Activated CD4-positive, alpha-beta T cell treated with anti-CD3 and anti-CD28 coated beads, Interleukin-2, amount 10 ng/mL, durations not matched to agents 24 days and 14 days (primary cell): ENCODE data around the gene PRLH. TPM values are rescaled to one million over a fixed set of nuclear protein-coding genes. Genes with fewer than 3 reads are reported as not detected.
A peak's percentile ranks its signal among the peaks of the same experiment; 100 is the strongest.

Source experiments
- DNase-seq: peaks from one replicate; pipeline ENCODE4 v3.0.0; 2022
- H3K27ac Mint-ChIP-seq: one replicate; pipeline ENCODE4 v1.8.0; 2022; ENCODE audit warnings: mild to moderate bottlenecking, mixed read lengths
- H3K27me3 Mint-ChIP-seq: one replicate; pipeline ENCODE4 v1.8.0; 2022; ENCODE audit warnings: mixed read lengths
- H3K36me3 Mint-ChIP-seq: one replicate; pipeline ENCODE4 v1.8.0; 2022; ENCODE audit warnings: low read depth, mild to moderate bottlenecking, mixed read lengths
- H3K4me1 Mint-ChIP-seq: one replicate; pipeline ENCODE4 v1.8.0; 2021; ENCODE audit warnings: mixed read lengths
- H3K4me3 Mint-ChIP-seq: one replicate; pipeline ENCODE4 v1.8.0; 2022; ENCODE audit warnings: mild to moderate bottlenecking, moderate library complexity, mixed read lengths
- H3K9me3 Mint-ChIP-seq: one replicate; pipeline ENCODE4 v1.8.0; 2021; ENCODE audit warnings: mixed read lengths
- intact Hi-C: fragments of 100-400 bp; cut with micrococcal nuclease; formaldehyde crosslinking; loops from one replicate; pipeline ENCODE4 v1.15.1; 2023
- total RNA-seq: library from RNA; stranded (reverse); gene quantifications from 2 replicates; pipeline ENCODE4 v1.2.3, GENCODE V29; 2022

The PRLH gene
- total RNA-seq, 1 donor from 2014 or later, result not detected

GRCh38 chr2:237564526-237565131 is 1.7 kb upstream of the PRLH start:
- H3K4me3 Mint-ChIP-seq, result no peak overlapping the region
- H3K36me3 Mint-ChIP-seq, result no peaks in the 10 kb centered on the region
- no peak for DNase-seq
- intact Hi-C loops, result no loop called here
- no peaks in the 10 kb centered on the region for H3K4me1 Mint-ChIP-seq
- no peak overlapping the region for H3K27ac Mint-ChIP-seq
- peaks cover 9% of the 10 kb centered on the region for H3K27me3 Mint-ChIP-seq
- H3K9me3 Mint-ChIP-seq, result no peaks in the 10 kb centered on the region

DNA sequence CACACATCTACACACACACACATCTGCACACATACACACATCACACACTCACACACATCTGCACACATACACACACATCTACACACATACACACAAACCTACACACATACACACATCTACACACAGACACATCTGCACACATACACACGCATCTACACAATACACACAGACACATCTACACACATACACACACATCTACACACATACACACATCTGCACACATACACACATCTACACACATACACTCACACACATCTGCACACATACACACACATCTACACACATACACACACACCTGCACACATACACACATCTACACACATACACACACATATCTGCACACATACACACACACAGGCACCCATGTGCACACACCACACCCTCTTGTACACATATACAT is 400 bp upstream of the PRLH start:
- peaks cover 8% of the 10 kb centered on the region for H3K27me3 Mint-ChIP-seq

DNA sequence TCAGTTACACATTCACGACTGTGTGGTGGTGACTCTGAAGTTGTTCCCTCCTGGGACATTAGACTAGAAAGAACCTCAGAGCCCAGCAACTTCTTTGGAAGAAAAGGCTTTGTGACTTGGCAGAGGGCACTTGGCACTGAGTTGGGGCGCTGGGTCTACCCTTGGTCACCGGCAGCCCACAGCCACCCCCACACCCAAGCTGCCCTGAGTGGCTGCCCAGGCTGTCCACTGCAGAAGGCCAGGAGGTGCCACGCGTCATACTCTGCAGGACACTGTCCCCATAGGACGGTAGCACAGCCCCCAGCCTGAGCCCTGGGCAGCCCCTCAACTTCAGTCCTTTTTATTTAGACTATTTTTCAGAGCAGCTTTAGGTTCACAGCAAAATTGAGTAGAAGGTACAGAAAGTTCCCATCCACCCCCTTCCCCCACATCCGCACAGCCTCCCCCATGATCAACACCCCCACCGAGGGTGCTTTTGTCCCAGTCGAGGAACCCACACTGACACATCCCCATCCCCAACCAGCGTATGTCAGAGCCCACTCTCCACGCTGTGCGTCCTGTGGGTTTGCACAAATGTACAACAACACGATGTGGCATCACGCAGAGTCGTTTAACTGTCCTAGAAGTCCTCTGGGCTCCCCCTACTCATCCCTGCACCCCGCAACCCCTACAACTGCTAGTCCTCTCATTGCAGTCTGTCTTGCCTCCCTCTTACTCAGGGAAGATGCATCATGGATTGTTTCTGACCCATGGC is 1.1 kb downstream of the PRLH start:
- H3K9me3 Mint-ChIP-seq, result no peaks in the 10 kb centered on the region
- no peak overlapping the region for H3K4me3 Mint-ChIP-seq
- DNase-seq, result no peak
- H3K27ac Mint-ChIP-seq, result no peak overlapping the region
- peaks cover 3% of the 10 kb centered on the region for H3K27me3 Mint-ChIP-seq
- H3K4me1 Mint-ChIP-seq, result peaks cover 5% of the 10 kb centered on the region
- no peaks in the 10 kb centered on the region for H3K36me3 Mint-ChIP-seq
- intact Hi-C loops, result no loop called here

More for the DNA sequence above, 400 bp upstream of the PRLH start:
- no peak overlapping the region for H3K27ac Mint-ChIP-seq
- H3K4me3 Mint-ChIP-seq, result no peak overlapping the region
- H3K4me1 Mint-ChIP-seq, result no peaks in the 10 kb centered on the region
- DNase-seq, result no peak
- H3K36me3 Mint-ChIP-seq, result no peaks in the 10 kb centered on the region
- H3K9me3 Mint-ChIP-seq, result no peaks in the 10 kb centered on the region
- intact Hi-C loops, result no loop called here

DNA sequence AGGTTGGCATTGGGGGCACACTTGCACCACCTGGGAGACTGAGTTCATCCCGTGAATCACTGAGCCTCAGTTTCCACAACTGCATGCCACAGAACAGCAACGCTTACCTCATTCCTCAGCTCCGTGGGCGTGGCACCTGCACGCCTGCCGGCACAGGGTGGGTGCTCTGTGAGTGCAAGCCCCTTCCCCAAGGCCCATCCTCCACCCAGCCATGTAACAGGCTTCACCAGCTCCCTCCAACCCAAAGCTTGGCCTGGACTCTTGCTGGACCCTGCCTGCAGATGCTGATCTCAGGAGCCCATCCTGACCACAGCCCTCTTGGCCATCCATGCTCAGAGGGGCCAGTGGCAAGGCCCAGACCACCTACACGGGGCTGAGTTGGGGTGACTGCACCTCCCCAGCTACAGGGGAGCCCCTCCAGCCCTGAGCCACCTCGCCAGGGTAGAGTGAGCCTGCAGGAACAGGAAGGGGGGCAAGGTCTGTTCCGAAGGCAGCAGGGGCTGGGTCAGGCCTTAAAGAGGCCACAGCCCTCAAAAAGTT is 1.8 kb downstream of the PRLH start:
- Mint-ChIP-seq H3K27me3 (peaks cover under 1% of the 10 kb centered on the region), H3K27ac (no peak overlapping the region), H3K4me3 (no peak overlapping the region), H3K36me3 (no peaks in the 10 kb centered on the region), H3K4me1 (peaks cover 5% of the 10 kb centered on the region), H3K9me3 (no peaks in the 10 kb centered on the region)
- intact Hi-C loops, result no loop called here
- no peak for DNase-seq

DNA sequence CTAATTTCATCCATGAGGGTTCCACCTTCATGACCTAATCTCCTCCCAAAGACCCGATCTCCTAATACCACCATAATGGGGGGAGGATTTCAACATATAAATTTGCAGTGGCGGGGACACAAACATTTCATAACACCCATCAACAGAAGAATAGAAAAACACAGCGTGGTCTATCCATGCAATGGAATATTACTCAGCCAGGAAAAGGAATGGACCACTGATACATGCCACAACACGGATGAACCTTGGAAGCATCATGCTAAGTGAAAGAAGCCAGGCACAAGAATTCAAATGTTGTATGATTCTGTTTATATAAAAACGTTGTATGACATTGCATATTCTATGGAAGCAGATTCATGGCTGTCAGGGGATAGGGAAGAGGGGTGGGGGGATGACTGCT is 2.7 kb downstream of the PRLH start:
- Mint-ChIP-seq H3K27ac (no peak overlapping the region), H3K4me1 (peaks cover 5% of the 10 kb centered on the region), H3K4me3 (no peak overlapping the region), H3K36me3 (no peaks in the 10 kb centered on the region), H3K27me3 (no peaks in the 10 kb centered on the region), H3K9me3 (no peaks in the 10 kb centered on the region)
- no peak for DNase-seq
- intact Hi-C loops, result no loop called here

GRCh38 chr2:237569896-237570295 is 3.5 kb downstream of the PRLH start:
- Mint-ChIP-seq H3K4me1 (peaks cover 5% of the 10 kb centered on the region), H3K4me3 (no peak overlapping the region), H3K36me3 (no peaks in the 10 kb centered on the region), H3K27me3 (no peaks in the 10 kb centered on the region), H3K9me3 (no peaks in the 10 kb centered on the region), H3K27ac (no peak overlapping the region)
- DNase-seq, result no peak
- intact Hi-C loops, result loop anchor here (5.0 kb wide), 1 partner anchor 148 kb away; no protein-coding TSS in a partner anchor

DNA sequence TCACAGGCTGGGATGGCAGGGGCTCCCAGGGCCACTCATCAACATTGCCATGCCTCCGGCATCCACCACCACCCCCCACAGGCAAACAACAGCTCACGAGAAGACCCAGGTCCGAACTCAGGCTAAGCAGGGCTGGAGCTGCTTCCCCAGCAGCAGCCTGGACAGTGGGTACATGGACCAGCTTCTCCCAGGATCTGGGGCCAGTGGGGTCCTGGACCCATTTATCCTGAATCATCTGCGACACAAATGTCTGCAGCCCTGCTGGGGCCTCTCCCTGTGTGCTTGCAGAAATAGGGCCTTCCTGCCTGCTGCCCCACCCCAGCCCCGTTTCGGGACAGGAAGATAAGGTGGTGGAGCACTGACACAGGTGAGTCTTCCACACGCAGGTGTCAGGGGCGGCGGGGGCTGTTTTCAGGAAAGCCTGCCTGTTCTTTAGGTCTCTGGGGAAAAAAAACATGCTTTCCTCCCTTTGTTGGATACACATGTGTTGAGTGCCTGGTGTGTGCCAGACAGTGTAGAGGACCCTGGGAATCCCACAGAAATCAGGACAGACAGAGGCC is 4.5 kb downstream of the PRLH start:
- DNase-seq, result no peak
- H3K4me1 Mint-ChIP-seq, result peaks cover 5% of the 10 kb centered on the region
- no peaks in the 10 kb centered on the region for H3K9me3 Mint-ChIP-seq
- no peaks in the 10 kb centered on the region for H3K27me3 Mint-ChIP-seq
- intact Hi-C loops, result loop anchor here (5.0 kb wide), 1 partner anchor 149 kb away; no protein-coding TSS in a partner anchor
- H3K4me3 Mint-ChIP-seq, result no peak overlapping the region
- H3K36me3 Mint-ChIP-seq, result no peaks in the 10 kb centered on the region
- H3K27ac Mint-ChIP-seq, result no peak overlapping the region

- no peaks in the 10 kb centered on the region for H3K27me3 Mint-ChIP-seq
- H3K4me3 Mint-ChIP-seq, result no peak overlapping the region
- H3K36me3 Mint-ChIP-seq, result no peaks in the 10 kb centered on the region
- peaks cover 5% of the 10 kb centered on the region for H3K4me1 Mint-ChIP-seq
- no peak overlapping the region for H3K27ac Mint-ChIP-seq
- no peaks in the 10 kb centered on the region for H3K9me3 Mint-ChIP-seq
- intact Hi-C loops, result loop anchor here (5.0 kb wide), 1 partner anchor 149 kb away; no protein-coding TSS in a partner anchor
- DNase-seq, result no peak
Observed at GRCh38 chr2:237571551-237571950, 5.2 kb downstream of the PRLH start.

DNA sequence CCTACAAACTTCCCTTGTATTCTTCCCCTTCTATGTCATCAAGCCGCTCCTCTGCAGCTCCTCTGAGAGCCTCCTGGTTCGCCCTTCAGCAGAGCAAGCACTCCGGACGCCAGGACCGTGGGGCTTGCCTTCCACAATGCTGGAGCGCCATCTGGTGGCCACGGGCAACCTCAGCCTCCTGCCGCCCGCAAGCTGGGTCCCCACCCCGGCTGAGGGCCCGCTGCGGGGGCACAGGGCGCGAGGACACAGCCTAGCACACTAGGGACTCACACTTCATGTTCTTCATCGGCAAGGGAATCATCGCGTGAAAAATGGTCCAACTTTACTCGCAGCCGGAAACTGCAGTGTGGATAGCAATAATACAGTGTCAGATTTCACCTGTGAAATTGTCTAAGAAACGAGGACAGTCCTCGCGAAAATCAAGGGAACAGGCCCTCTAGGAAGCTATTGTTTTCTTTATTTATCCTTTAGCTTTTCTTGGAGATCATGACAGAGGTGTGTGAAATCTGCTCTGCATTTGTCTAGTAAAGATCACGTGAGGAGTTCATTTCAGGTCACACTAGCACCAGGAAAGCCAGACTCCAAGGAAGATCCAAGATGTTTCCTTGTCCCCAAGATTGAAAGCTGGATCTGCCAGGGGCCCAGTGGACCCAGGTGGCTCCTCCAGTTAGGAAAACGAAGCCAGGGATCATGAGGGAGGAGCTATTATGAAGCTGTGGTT is 5.8 kb downstream of the PRLH start:
- intact Hi-C loops, result loop anchor here (1.0 to 5.0 kb wide), 4 partner anchors 60 to 450 kb away; no protein-coding TSS in a partner anchor
- no peaks in the 10 kb centered on the region for H3K9me3 Mint-ChIP-seq

GRCh38 chr2:237572742-237573101 is 6.3 kb downstream of the PRLH start:
- Mint-ChIP-seq H3K36me3 (no peaks in the 10 kb centered on the region), H3K4me1 (peaks cover 5% of the 10 kb centered on the region), H3K27ac (no peak overlapping the region), H3K4me3 (no peak overlapping the region), H3K27me3 (no peaks in the 10 kb centered on the region), H3K9me3 (no peaks in the 10 kb centered on the region)
- no peak for DNase-seq
- intact Hi-C loops, result loop anchor here (1.0 to 5.0 kb wide), 4 partner anchors 60 to 450 kb away; no protein-coding TSS in a partner anchor

More for the DNA sequence above, 5.8 kb downstream of the PRLH start:
- no peak overlapping the region for H3K27ac Mint-ChIP-seq
- H3K4me3 Mint-ChIP-seq, result no peak overlapping the region
- peak; percentile 95 for DNase-seq
- H3K4me1 Mint-ChIP-seq, result peaks cover 5% of the 10 kb centered on the region
- no peaks in the 10 kb centered on the region for H3K27me3 Mint-ChIP-seq
- H3K36me3 Mint-ChIP-seq, result no peaks in the 10 kb centered on the region

DNA sequence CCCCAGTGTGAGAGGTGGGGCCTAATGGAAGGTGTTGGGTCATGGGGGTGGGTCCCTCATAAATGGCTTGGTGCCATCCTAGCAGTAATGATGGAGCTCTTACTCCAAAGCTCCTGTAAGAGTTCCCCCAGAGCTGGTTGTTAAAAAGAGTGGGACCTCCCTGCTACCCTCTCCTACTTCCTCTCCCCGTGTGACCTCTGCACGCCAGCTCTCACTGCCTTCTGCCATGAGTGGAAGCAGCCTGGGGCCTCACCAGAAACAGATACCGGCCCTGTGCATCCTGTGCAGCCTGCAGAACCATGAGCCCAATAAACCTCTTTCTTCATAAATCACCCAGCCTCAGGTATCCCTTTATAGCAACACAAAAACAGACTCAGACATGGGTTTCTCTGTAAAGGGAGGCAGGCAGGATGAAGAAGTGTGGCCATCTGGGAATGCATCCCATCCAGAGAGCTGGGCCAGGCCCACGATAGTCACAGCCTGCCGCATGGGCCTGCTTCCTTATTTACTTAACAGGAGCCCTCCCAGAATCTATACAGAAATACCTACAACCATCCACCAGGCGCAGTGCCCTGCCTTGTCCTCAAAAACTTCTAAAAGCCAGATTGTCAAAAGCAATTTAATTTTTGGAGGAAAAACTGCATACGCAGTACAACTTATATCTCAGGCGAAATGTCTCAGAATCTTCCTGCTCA is 7.5 kb downstream of the PRLH start:
- peaks cover 5% of the 10 kb centered on the region for H3K4me1 Mint-ChIP-seq
- no peak for DNase-seq
- intact Hi-C loops, result loop anchor here (5.0 kb wide), 1 partner anchor 152 kb away; no protein-coding TSS in a partner anchor
- H3K27me3 Mint-ChIP-seq, result no peaks in the 10 kb centered on the region
- H3K27ac Mint-ChIP-seq, result no peak overlapping the region
- no peak overlapping the region for H3K4me3 Mint-ChIP-seq
- H3K36me3 Mint-ChIP-seq, result no peaks in the 10 kb centered on the region
- no peaks in the 10 kb centered on the region for H3K9me3 Mint-ChIP-seq

DNA sequence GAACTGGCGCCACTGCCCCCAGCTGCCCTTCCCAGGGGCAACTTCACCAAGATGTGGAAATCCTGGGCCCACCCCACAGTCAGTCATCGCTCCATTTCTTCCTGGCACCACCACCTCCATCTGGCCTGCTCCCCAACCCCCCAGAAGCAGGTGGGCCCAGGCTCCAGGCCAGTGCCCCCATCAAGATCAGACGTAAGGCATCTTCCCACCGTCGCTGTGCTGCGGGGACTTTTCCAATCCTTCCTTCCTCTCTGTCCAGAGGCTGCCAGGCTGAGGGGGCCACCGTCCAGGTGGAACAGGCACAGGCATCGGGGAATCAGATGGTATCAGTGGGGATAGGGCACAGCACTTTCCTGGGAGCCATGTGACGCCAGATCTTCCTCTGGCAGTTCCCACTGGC is 8.1 kb downstream of the PRLH start:
- DNase-seq, result no peak
- Mint-ChIP-seq H3K4me1 (peaks cover 5% of the 10 kb centered on the region), H3K27me3 (no peaks in the 10 kb centered on the region), H3K27ac (no peak overlapping the region), H3K4me3 (no peak overlapping the region), H3K36me3 (no peaks in the 10 kb centered on the region), H3K9me3 (no peaks in the 10 kb centered on the region)
- intact Hi-C loops, result loop anchor here (5.0 kb wide), 1 partner anchor 152 kb away; no protein-coding TSS in a partner anchor
